ENCODE results near the gene PPP4R4.

PPP4R4 gene

DNA sequence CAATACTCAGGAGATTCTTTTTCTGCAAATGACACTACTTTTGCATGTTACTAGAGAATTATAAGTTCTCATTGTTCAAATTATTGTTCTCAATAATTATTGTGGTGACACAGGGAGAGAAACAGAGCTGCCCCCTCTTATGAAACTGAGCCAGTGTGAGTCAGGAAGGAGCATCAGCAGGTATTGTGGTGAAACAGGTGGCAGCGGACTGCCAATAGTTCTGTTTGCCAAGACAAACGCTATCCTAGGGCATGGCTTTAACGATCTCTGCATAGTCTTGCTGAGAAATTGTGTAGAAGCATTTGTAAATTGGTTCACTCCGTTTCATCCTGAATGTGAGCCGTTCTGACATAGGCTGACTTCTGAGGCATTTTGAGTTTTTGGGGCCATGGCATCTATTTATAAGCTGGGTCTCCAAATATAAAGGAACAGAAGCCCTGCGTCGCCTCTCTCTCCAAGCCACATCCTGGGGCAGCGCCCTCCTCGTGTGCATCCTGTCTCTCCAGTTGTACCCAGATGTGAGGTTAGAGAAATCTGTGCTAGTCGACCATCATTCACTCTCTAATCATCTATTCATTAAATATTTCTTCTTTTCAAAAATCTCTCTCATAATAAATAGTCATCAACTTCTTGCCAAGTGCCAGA is 15.8 kb upstream of the PPP4R4 start:
- Histone ChIP-seq H3K27ac (ENCODE audit: low read depth, low read length) (no peak overlapping the region), H4K20me1 (ENCODE audit: low read depth, low read length) (no peaks in the 10 kb centered on the region), H3K4me3 (ENCODE audit: insufficient read depth, low read length, poor library complexity, severe bottlenecking) (no peak overlapping the region), H3K36me3 (ENCODE audit: low read length) (no peaks in the 10 kb centered on the region), H2AFZ (ENCODE audit: low read depth, low read length, severe bottlenecking) (no peak overlapping the region), H3K9me2 (replicated peaks; ENCODE audit: insufficient read depth, low read length) (no peaks in the 10 kb centered on the region), H3K9ac (ENCODE audit: low read length) (no peak overlapping the region), H3F3A (ENCODE audit: insufficient read depth) (no peaks in the 10 kb centered on the region), H3K27me3 (ENCODE audit: low read length) (no peaks in the 10 kb centered on the region), H3K79me2 (ENCODE audit: insufficient read depth, low read length) (no peaks in the 10 kb centered on the region), H3K9me3 (ENCODE audit: insufficient read depth, low read length) (no peaks in the 10 kb centered on the region), H3K4me2 (ENCODE audit: low read depth, low read length, poor library complexity, severe bottlenecking) (no peak overlapping the region)
- TF ChIP-seq EZH2phosphoT487 (conservative IDR thresholded peaks at IDR 0.05; ENCODE audit: low read length): no peak
- TF ChIP-seq, protein P1, sequence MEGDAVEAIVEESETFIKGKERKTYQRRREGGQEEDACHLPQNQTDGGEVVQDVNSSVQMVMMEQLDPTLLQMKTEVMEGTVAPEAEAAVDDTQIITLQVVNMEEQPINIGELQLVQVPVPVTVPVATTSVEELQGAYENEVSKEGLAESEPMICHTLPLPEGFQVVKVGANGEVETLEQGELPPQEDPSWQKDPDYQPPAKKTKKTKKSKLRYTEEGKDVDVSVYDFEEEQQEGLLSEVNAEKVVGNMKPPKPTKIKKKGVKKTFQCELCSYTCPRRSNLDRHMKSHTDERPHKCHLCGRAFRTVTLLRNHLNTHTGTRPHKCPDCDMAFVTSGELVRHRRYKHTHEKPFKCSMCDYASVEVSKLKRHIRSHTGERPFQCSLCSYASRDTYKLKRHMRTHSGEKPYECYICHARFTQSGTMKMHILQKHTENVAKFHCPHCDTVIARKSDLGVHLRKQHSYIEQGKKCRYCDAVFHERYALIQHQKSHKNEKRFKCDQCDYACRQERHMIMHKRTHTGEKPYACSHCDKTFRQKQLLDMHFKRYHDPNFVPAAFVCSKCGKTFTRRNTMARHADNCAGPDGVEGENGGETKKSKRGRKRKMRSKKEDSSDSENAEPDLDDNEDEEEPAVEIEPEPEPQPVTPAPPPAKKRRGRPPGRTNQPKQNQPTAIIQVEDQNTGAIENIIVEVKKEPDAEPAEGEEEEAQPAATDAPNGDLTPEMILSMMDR (IDR thresholded peaks at IDR 0.05; ENCODE audit: insufficient read depth, low read length, poor library complexity, severe bottlenecking): no peak

DNA sequence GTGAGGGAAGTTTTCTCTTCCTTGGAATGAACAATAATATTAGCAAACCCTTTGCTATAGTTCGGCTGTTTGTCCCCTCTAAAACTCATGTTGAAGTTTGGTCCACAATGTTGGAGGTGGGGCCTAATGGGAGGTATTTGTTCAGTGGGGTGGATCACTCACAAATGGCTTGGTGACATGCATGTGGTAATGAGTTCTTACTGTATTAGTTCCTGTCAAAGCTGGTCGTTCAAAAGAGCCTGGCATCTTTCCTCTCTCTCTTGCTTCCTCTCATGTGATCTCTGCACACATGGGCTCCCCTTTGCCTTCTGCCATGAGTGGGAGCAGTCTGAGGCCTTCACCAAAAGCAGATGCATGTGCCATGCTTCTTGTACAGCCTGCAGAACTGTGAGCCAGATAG is 13.1 kb upstream of the PPP4R4 start:
- Histone ChIP-seq H3K36me3 (ENCODE audit: low read length) (no peaks in the 10 kb centered on the region), H4K20me1 (ENCODE audit: low read depth, low read length) (no peaks in the 10 kb centered on the region), H3K4me2 (ENCODE audit: low read depth, low read length, poor library complexity, severe bottlenecking) (no peak overlapping the region), H3K27ac (ENCODE audit: low read depth, low read length) (no peak overlapping the region), H3K27me3 (ENCODE audit: low read length) (no peaks in the 10 kb centered on the region), H3K9me3 (ENCODE audit: insufficient read depth, low read length) (no peaks in the 10 kb centered on the region), H3K9me2 (replicated peaks; ENCODE audit: insufficient read depth, low read length) (no peaks in the 10 kb centered on the region), H3F3A (ENCODE audit: insufficient read depth) (no peaks in the 10 kb centered on the region), H3K4me3 (ENCODE audit: insufficient read depth, low read length, poor library complexity, severe bottlenecking) (no peak overlapping the region), H2AFZ (ENCODE audit: low read depth, low read length, severe bottlenecking) (no peak overlapping the region), H3K9ac (ENCODE audit: low read length) (no peak overlapping the region), H3K79me2 (ENCODE audit: insufficient read depth, low read length) (no peaks in the 10 kb centered on the region)
- TF ChIP-seq, protein P1 (IDR thresholded peaks at IDR 0.05; ENCODE audit: insufficient read depth, low read length, poor library complexity, severe bottlenecking): no peak
- no peak for TF ChIP-seq EZH2phosphoT487 (conservative IDR thresholded peaks at IDR 0.05; ENCODE audit: low read length)

DNA sequence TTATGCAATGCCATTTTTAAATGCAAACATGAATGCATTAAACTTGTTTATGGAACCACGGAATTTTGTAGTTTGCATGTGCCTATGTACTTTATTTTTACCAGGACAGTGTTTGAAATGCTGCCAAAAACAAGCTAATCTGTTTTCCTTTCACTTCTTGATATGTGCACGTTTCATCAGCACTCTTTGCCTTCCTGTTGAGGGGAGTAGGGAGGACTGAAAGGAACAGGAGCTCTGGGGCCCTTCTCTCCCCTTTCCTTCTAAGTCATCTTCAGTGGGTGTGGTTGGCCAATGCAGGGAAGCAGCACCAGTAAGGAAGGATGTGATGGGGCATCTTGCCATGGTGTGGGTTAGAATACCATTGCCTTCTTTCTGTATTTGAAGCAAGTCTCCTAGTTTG is 12.1 kb upstream of the PPP4R4 start:
- Histone ChIP-seq H3K27ac (ENCODE audit: low read depth, low read length) (no peak overlapping the region), H4K20me1 (ENCODE audit: low read depth, low read length) (no peaks in the 10 kb centered on the region), H3K27me3 (ENCODE audit: low read length) (no peaks in the 10 kb centered on the region), H3K9me2 (replicated peaks; ENCODE audit: insufficient read depth, low read length) (no peaks in the 10 kb centered on the region), H3K9ac (ENCODE audit: low read length) (no peak overlapping the region), H3K79me2 (ENCODE audit: insufficient read depth, low read length) (no peaks in the 10 kb centered on the region), H3K9me3 (ENCODE audit: insufficient read depth, low read length) (no peaks in the 10 kb centered on the region), H3K36me3 (ENCODE audit: low read length) (no peaks in the 10 kb centered on the region), H2AFZ (ENCODE audit: low read depth, low read length, severe bottlenecking) (no peak overlapping the region), H3K4me2 (ENCODE audit: low read depth, low read length, poor library complexity, severe bottlenecking) (no peak overlapping the region), H3F3A (ENCODE audit: insufficient read depth) (no peaks in the 10 kb centered on the region), H3K4me3 (ENCODE audit: insufficient read depth, low read length, poor library complexity, severe bottlenecking) (no peak overlapping the region)
- TF ChIP-seq, protein P1 (IDR thresholded peaks at IDR 0.05; ENCODE audit: insufficient read depth, low read length, poor library complexity, severe bottlenecking): no peak
- no peak for TF ChIP-seq EZH2phosphoT487 (conservative IDR thresholded peaks at IDR 0.05; ENCODE audit: low read length)
